K562 (cell line): ENCODE data around the gene SH3BP4.

Source experiments
- POU5F1 ChIP-seq: fragments of 150-350 bp; IDR thresholded peaks from 2 replicates; pipeline ENCODE4 v1.6.1; 2014; ENCODE audit warnings: borderline replicate concordance, low read length, low read depth, mild to moderate bottlenecking; ENCODE audit not compliant: partially characterized antibody
- TF ChIP-seq, protein P1 (sequence below), 3 experiments: IDR thresholded peaks in 2 of 3; conservative IDR thresholded peaks in 1 of 3; 2 replicates each; pipeline ENCODE4 v1.5.1; 2011 to 2012; ENCODE audit warnings: low read length in 3 of 3, mild to moderate bottlenecking in 3 of 3, control low read depth in 2 of 3, improper control_type of control experiment in 1 of 3, inconsistent platforms in 1 of 3, low read depth in 1 of 3, mixed read lengths in 1 of 3, moderate library complexity in 1 of 3; ENCODE audit not compliant: insufficient read depth in 2 of 3

DNA sequence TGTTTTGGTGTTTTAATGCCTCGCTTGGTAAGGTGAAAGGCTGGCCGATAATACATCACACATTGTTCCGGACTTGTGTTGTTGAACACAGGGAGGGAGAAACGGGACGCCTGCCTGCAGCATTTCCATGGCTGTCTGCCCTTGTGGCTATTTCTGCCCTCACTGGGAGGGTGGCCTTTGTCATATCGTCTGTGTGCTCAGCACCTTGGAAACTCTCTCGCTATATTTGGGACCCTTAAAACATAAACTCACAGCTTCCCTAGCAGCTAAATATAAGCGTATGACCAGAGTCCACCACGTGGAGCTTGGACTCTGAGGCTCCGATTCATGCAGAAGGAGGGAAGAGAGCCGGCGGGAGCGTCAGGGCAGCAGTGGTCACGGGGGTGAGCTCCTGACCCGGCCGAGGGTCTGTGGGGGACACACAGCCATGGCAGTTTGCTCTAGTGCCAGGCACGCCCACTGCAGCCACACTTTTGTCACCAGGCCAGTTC is 111.7 kb downstream of the SH3BP4 start:
- TF ChIP-seq, protein P1, sequence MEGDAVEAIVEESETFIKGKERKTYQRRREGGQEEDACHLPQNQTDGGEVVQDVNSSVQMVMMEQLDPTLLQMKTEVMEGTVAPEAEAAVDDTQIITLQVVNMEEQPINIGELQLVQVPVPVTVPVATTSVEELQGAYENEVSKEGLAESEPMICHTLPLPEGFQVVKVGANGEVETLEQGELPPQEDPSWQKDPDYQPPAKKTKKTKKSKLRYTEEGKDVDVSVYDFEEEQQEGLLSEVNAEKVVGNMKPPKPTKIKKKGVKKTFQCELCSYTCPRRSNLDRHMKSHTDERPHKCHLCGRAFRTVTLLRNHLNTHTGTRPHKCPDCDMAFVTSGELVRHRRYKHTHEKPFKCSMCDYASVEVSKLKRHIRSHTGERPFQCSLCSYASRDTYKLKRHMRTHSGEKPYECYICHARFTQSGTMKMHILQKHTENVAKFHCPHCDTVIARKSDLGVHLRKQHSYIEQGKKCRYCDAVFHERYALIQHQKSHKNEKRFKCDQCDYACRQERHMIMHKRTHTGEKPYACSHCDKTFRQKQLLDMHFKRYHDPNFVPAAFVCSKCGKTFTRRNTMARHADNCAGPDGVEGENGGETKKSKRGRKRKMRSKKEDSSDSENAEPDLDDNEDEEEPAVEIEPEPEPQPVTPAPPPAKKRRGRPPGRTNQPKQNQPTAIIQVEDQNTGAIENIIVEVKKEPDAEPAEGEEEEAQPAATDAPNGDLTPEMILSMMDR (IDR thresholded peaks at IDR 0.05 in 2 of 3, conservative IDR thresholded peaks at IDR 0.05 in 1 of 3; ENCODE audit: insufficient read depth in 2 of 3, low read depth in 1 of 3, low read length in 3 of 3), result no peak
- no peak for TF ChIP-seq POU5F1
